NCI-H2227 (cell line): ENCODE measurements around the gene VWA8.

Source experiments
- DNase-seq: peaks from one replicate; lab custom pipeline; 2025; ENCODE audit not compliant: unreplicated experiment; lab: John Stamatoyannopoulos, UW

Gene VWA8

GRCh38 chr13:41696163-41697003, 264.5 kb downstream of the VWA8 start:
- DNase-seq = no peak

DNA sequence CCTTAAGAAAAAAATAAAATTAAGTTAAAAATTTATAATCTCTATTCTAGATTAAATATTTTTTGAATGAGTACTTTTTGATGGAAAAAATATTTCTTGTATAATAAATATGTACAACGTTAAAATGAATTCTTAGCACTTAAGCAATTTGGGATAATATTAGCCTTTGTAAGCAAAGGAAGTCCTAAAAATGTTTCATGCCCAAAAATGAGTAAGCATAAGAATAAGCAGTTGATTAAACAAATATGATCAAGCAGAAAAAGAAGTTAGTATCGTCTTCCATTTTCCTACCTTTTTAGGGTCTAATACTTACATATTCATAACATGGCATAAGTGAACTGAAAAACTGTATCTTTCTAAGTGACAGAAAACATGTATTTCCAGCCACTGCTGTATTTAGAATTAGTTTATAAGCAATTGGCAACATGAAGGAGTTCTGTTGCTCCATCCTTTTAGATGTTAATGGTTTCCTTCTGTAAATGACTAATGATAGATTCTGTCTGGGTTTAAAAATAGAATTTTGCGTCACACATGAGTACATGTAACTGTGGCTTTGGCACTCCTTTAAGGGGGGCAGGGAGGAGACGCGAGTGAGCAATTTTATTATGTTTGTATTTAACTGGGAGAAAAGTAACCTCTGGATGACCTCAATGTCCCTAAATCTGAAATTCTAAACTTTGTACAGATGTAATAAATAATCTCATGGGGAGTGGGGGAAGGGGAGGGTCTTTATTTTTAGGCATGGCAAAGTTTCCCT, 266.2 kb downstream of the VWA8 start:
- DNase-seq = peak; percentile 2

DNA sequence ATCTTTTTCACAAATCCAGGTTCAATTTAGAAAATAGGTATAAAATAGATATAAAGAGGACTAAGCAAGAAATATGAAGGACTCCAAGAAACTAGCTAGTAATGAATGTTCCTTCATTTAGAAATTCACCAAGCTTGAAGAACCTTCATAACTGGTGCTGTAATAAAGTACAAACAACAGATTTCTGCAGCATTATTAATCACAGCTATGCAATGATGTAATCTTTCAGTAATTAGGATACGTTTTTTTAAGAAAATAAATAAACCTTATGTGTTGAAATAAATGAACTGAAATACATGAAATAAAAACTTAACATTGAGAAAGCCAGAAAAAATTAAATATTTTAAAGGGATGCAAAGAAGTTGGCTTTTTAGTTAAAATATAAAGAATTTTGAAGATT, 267.5 kb downstream of the VWA8 start:
- no peak for DNase-seq

DNA sequence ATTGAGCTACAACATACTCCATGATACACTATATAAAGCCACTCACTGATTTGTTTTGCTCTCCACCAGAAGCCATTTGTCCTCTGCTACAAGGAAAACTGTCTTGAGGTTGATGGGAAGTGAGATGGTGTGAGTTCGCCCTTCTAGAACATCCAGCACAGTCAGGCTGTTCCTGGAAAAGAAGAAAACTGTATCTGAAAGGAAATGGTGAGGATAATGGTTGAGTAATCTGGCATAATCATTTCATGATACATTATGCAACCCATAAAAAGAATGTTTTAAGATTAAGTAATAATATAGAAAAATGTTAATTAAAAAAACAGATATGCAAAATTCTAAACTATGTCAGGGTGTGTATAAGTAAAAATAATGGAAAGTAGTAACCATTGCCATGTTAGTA, 269.6 kb downstream of the VWA8 start:
- no peak for DNase-seq

DNA sequence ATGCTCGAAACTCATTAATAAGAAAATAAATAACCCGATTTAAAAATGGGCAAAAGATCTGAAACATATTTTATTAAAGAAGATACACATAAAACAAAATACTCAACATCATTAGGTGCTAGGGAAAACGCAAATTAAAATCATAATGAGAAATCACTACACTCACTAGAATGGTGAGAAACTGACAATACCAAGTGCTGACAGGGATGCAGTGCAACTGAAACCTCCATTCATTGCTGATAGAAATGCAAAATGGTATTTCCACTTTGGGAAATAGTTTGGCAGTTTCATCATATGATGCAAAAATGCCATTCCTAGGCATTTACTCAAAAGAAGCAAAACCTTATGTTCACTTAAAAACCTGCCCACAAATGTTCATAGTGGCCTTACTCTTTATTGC, 278.1 kb downstream of the VWA8 start:
- no peak for DNase-seq

DNA sequence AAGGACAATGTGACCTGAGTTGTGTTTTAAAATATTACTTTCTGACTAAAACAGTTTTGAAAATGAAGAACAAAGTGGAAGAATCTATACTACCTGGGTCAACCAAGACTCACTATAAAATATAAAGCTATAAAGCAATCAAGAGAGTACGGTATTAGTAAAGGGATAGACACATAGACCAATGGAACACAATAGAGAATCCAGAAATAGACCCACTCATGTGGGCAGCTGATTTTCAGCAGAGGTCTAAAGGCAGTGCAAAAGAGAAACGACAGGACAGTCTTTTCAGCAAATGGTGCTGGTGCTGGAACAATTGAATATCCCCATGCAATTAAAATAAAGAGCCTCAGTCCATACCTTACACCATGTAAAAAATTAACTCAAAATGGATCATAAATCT, 278.9 kb downstream of the VWA8 start:
- DNase-seq = no peak

- DNase-seq = no peak
Observed at GRCh38 chr13:41681587-41681986, 279.3 kb downstream of the VWA8 start.

DNA sequence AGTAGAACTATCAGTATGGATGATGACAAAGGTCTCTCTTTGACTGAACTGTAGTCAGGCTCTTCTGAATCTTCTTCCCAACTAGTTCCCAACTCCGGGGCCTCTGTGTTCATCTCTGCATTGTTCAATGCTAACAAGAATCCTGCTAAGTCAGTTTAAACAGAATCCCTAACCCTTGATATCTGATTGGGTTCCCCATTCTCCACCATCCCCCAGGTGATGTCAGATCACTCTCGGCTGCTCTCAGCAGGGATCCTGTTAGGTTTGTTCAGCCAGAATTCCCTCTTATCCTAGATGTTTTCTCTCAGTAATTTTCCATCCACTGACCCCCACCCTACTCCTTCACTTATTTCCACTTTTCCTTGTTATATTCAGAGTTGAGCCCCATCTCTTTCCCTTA, 280.0 kb downstream of the VWA8 start:
- no peak for DNase-seq

- no peak for DNase-seq
Observed at GRCh38 chr13:41678848-41679247, 282.1 kb downstream of the VWA8 start.

GRCh38 chr13:41678249-41678648, 282.7 kb downstream of the VWA8 start:
- no peak for DNase-seq

GRCh38 chr13:41675306-41675705, 285.6 kb downstream of the VWA8 start:
- DNase-seq = no peak

DNA sequence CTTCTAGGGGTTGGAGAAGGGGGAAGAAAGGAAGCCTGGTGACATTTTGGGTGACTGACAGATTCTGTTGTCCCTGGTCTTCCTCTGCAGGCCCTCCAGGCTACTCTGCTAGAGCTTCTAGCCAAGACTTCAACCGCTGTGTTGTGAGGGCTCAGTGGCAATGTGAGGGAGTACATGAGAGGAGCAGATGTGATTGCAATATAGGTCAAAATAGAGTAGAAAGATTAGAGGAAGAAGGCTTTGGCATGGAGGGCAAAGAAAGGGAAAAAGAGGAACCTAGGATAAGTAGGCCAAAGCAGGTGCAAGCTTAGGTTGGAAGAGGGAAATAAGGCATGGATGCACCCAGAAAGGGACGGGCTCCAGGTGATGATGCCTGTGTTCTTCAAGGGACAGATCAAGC, 286.7 kb downstream of the VWA8 start:
- DNase-seq = no peak

- no peak for DNase-seq
Observed at GRCh38 chr13:41673640-41674039, 287.3 kb downstream of the VWA8 start.

DNA sequence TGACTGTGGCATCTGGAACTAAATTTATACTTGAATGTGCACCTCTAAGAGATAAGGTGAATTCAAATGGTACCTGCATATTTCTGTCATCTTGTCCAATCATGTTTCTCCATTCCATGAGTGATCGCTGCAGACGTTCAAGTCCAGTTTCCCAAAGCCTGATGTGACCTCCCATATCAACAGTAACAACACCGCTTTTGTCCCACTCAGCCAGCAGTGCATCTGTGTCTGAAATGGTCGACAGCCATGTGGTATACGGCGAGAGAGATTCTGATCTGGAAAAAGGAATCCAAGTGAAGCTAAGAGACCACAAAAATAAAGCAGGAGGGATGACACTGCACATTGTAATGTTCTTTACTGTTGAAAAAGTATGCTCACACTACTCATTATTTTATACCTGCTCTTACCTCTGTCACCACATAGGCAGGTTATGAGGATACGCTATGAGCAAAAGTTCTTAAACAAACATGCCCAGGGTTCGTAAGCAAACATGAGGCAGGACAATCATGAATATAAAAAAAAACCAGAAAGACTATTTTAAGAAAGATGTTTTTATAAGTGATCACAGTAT, 290.0 kb downstream of the VWA8 start:
- no peak for DNase-seq

GRCh38 chr13:41668130-41668757, 292.7 kb downstream of the VWA8 start:
- peak; percentile 82 for DNase-seq

DNA sequence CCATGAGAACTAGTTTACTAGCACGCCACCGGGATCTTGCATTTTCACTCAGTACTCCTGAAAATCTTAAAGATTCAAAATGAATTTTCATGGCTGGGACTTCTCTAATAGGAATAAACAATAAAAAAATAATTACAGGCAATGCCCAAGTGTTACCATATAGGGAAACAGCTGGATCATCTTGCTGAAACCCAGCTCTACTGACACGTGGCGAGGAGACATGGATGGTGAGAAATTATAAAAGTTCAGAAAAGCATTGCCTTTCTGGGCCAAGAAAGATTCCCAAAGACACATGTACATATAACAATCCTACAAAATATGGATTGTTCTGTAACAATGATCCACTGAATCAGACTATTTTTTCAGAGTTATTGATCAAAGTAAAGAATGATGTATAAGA, 294.3 kb downstream of the VWA8 start:
- DNase-seq = no peak

- DNase-seq = no peak
Observed at GRCh38 chr13:41660411-41660810, 300.5 kb downstream of the VWA8 start.

GRCh38 chr13:41658057-41658661, 302.8 kb downstream of the VWA8 start:
- no peak for DNase-seq

- peak; percentile 7 for DNase-seq
Observed at GRCh38 chr13:41655997-41656396, 304.9 kb downstream of the VWA8 start.

DNA sequence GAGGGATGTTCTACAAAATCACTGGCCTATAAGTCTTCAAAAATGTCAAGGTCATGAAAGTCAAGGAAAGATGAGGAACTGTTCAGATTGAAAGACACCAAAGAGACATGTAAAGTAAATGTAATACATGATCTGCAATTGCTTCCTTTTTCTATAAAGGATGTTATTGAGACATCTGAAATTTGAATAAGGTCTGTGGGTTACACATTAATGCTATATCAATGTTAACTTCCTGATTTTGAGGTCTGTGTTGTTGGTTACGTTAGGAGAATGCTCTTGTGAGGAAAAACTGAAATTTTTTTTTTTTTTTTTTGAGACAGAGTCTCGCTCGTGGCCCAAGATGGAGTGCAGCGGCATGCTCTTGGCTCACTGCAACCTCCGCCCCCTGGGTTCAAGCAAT, 306.1 kb downstream of the VWA8 start:
- DNase-seq = no peak

DNA sequence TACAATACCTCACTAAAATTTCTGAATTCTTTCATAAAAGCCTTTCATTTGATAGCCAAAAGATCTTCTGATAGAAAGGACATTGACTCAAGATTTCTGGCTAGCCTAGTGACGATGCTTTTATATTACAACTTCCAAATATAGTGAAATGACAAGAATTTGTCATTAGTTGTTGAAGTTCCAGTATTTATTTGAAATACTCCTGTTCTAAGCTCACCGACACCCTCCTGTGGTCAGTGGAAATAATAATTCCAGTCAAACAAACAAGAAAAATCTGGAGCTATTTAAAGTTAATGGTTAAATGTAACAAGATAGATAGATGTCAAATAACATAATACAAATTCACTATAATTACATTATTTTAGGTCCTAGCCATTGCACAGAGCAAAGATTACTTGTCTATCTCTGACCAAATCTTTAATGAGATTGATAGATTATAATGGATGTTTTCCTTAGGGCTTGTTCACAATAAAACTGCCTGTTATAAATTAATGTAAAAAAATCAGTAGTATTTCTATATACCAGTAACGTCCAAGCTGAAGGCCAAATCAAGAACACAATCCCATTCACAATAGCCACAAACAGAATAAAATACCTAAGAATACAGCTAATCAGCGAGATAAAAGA, 308.1 kb downstream of the VWA8 start:
- DNase-seq = peak; percentile 4
